GM19043 (cell line): ENCODE results near the gene MARK4.

Experiments
- ATAC-seq: cut with Tn5 transposase; IDR thresholded peaks from one replicate; pipeline ENCODE4 v1.9.1; 2021; ENCODE audit warnings: low read depth; ENCODE audit not compliant: unreplicated experiment

Gene MARK4

DNA sequence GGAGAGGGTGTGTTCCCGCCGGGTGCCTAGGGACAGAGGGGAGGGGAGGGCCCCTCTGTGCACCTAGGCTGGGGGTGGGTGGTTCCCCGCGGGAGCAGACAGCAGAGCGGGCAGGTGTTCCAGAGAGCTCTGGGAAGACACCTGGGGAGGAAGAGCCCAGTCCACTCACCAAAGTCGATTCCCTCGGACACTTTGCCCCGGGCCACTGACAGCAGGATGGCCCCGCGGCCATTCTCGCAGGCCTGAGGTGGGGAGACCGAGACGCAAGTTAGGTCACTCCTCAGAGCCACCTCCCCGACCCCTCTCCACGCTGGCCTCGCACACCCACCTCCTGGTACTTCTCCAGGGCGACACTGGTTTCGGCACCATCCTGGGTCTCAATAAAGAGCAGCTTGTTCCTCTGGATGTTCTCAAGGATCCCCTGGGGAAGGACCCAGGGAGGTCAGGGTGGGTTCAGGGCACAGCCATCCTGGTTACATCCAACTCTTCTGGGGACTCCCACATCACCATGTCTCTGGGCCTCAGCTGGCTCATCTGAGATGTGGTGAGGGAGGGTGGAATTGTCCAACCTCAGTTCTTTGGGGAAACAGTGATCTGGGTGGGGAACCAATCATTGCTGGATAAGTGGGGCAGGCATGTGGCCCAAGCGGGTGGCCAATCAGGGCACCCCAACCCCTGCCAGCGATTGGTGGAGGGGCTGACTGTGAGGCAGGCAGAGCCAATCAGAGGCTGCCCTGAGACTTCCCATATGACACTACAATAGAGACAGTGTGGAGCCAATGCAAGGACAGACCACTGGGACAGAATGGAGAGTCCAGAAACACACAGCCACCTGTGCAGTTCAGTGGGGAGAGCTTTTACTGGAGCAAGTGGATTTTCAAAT, 102.1 kb downstream of the MARK4 start:
- no peak for ATAC-seq

- no peak for ATAC-seq
Measured at GRCh38 chr19:45354241-45354842, 103.3 kb downstream of the MARK4 start.
